ENCODE results near the gene TPPP.
"Not testable (repeated sequence)": the region's sequence is repeated elsewhere in the genome, so short reads cannot be mapped to it uniquely, and the experiment has no call there.

TPPP gene

GRCh38 chr5:684751-685216, 8.4 kb downstream of the TPPP start:
- no peak overlapping the region for H3K4me3 ChIP-seq (ENCODE audit: low read depth, low read length)
- DNase-seq (ENCODE audit: low read depth): no peak
- TF ChIP-seq CTCF (IDR thresholded peaks at IDR 0.05; ENCODE audit: control insufficient read depth, extremely low read depth, insufficient read depth): no peak

GRCh38 chr5:683551-684481, 9.3 kb downstream of the TPPP start:
- no peak overlapping the region for H3K4me3 ChIP-seq (ENCODE audit: low read depth, low read length)
- DNase-seq (ENCODE audit: low read depth): no peak
- no peak for TF ChIP-seq CTCF (IDR thresholded peaks at IDR 0.05; ENCODE audit: control insufficient read depth, extremely low read depth, insufficient read depth)

- H3K4me3 ChIP-seq (ENCODE audit: low read depth, low read length); DNase-seq (ENCODE audit: low read depth): not testable (repeated sequence)
Observed at GRCh38 chr5:682651-683358, 10.3 kb downstream of the TPPP start.

- not testable (repeated sequence) for DNase-seq (ENCODE audit: low read depth); H3K4me3 ChIP-seq (ENCODE audit: low read depth, low read length)
Observed at GRCh38 chr5:682216-682615, 10.9 kb downstream of the TPPP start.

- DNase-seq (ENCODE audit: low read depth): not testable (repeated sequence)
Observed at GRCh38 chr5:681317-682191, 11.6 kb downstream of the TPPP start.

GRCh38 chr5:680836-681235, 12.3 kb downstream of the TPPP start:
- DNase-seq (ENCODE audit: low read depth); H3K4me3 ChIP-seq (ENCODE audit: low read depth, low read length): not testable (repeated sequence)

More at GRCh38 chr5:681317-682191, 11.6 kb downstream of the TPPP start:
- not testable (repeated sequence) for H3K4me3 ChIP-seq (ENCODE audit: low read depth, low read length)

- DNase-seq (ENCODE audit: low read depth); H3K4me3 ChIP-seq (ENCODE audit: low read depth, low read length): not testable (repeated sequence)
Observed at GRCh38 chr5:680118-680795, 12.9 kb downstream of the TPPP start.

- DNase-seq (ENCODE audit: low read depth); H3K4me3 ChIP-seq (ENCODE audit: low read depth, low read length): not testable (repeated sequence)
Observed at GRCh38 chr5:679166-679895, 13.8 kb downstream of the TPPP start.

- DNase-seq (ENCODE audit: low read depth); H3K4me3 ChIP-seq (ENCODE audit: low read depth, low read length): not testable (repeated sequence)
Observed at GRCh38 chr5:678521-678920, 14.6 kb downstream of the TPPP start.
